Measurements from ENCODE around the gene UPK3A. TPM values are rescaled to one million over a fixed set of nuclear protein-coding genes. Genes with fewer than 3 reads are reported as not detected.

The UPK3A gene
- total RNA-seq, 4 donors from 2014 or later: not detected

GRCh38 chr22:45263463-45264269, 21.1 kb upstream of the UPK3A start:
- peak; percentile 72 to 74 for DNase-seq
- intact Hi-C loops (cut with DNase I; ENCODE audit: low total_unique reads): no loop called here
- no peaks in the 10 kb centered on the region for H3K27me3 ChIP-seq
- H3K9me3 ChIP-seq: no peaks in the 10 kb centered on the region
- no peaks in the 10 kb centered on the region for H3K4me1 ChIP-seq
- H3K4me3 ChIP-seq: no peak overlapping the region
- H3K36me3 ChIP-seq: no peaks in the 10 kb centered on the region
- H3K27ac ChIP-seq: peak overlapping the region in 1 of 2 donors; percentile 16
- TF ChIP-seq POLR2A (IDR thresholded peaks at IDR 0.05) (no peak), CTCF (IDR thresholded peaks at IDR 0.05) (peak; percentile 59 to 82 (median 70))

GRCh38 chr22:45265535-45265934, 19.2 kb upstream of the UPK3A start:
- Histone ChIP-seq H3K36me3 (no peaks in the 10 kb centered on the region), H3K4me1 (no peaks in the 10 kb centered on the region), H3K27ac (no peak overlapping the region), H3K27me3 (no peaks in the 10 kb centered on the region), H3K9me3 (no peaks in the 10 kb centered on the region), H3K4me3 (no peak overlapping the region)
- TF ChIP-seq CTCF (IDR thresholded peaks at IDR 0.05) (no peak), POLR2A (IDR thresholded peaks at IDR 0.05) (no peak)
- intact Hi-C loops (cut with DNase I; ENCODE audit: low total_unique reads): loop anchor here (5.0 kb wide), 2 partner anchors 167 to 287 kb away; no protein-coding TSS in a partner anchor
- no peak for DNase-seq

- H3K27me3 ChIP-seq: no peaks in the 10 kb centered on the region
- peak; percentile 40 to 52 for DNase-seq
- H3K9me3 ChIP-seq: no peaks in the 10 kb centered on the region
- intact Hi-C loops (cut with DNase I; ENCODE audit: low total_unique reads): loop anchor here (5.0 kb wide), 2 partner anchors 164 to 284 kb away; no protein-coding TSS in a partner anchor
- H3K4me1 ChIP-seq: no peaks in the 10 kb centered on the region
- peak overlapping the region; percentile 17 to 39 for H3K27ac ChIP-seq
- peak overlapping the region; percentile 45 for H3K4me3 ChIP-seq
- H3K36me3 ChIP-seq: no peaks in the 10 kb centered on the region
- no peak for TF ChIP-seq POLR2A (IDR thresholded peaks at IDR 0.05)
- TF ChIP-seq CTCF (IDR thresholded peaks at IDR 0.05): no peak
Observed at GRCh38 chr22:45268167-45268957, 16.4 kb upstream of the UPK3A start.

DNA sequence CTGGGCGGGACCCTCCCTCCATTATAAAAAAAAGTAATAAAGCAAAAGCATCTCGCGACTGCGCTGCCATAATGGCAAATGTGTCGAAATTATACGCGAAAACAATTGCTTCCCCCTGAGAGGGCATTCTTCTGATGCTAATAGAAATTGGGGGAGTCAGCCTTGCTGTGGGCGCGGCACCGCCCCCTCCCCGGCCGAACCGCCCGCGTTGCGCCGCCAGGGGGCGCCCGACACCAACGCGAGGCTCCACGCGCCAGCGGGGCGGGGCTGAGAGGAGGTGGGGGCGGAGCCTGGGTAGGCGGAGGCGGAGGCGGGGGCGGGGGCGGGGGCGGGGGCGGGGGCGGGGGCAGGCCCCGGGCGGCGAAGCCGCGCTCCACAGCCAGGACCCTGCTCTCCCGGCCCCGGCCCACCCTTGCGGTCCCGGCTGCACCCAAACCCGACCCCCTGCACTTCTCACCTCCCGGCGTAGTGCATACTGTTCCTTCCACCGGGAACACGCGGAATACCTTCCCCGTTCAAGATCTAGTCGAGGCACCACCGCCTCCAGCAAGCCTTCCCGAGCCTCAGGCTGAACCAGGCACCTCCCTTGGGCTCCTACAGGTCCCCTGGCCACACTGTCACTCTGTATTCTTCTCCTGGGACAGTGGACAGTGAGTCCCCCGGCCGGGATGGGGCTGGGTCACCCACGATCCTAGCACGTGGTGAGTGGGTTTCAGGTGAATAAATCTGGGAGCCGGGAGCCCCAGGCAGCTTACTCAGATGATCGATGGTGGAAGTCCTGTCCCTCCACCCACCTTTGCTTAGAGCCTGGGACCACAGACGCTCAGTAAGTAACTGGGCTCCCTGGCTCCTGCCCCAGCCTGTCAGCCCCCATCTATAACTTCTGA, 15.5 kb upstream of the UPK3A start:
- TF ChIP-seq CTCF (IDR thresholded peaks at IDR 0.05): peak; percentile 65 to 98 (median 97)
- TF ChIP-seq POLR2A (IDR thresholded peaks at IDR 0.05): no peak
- Histone ChIP-seq H3K36me3 (no peaks in the 10 kb centered on the region), H3K4me3 (peak overlapping the region; percentile 45), H3K9me3 (no peaks in the 10 kb centered on the region), H3K4me1 (no peaks in the 10 kb centered on the region), H3K27ac (peak overlapping the region; percentile 39 to 40), H3K27me3 (no peaks in the 10 kb centered on the region)
- intact Hi-C loops (cut with DNase I; ENCODE audit: low total_unique reads): loop anchor here (5.0 kb wide), 2 partner anchors 163 to 283 kb away; no protein-coding TSS in a partner anchor
- peak; percentile 83 to 89 for DNase-seq
